GM18519 (cell line): Measurements from ENCODE around the gene NUDCD3.
"Not testable (repeated sequence)": the region's sequence is repeated elsewhere in the genome, so short reads cannot be mapped to it uniquely, and the experiment has no call there.

ENCODE experiments used
- ATAC-seq: cut with Tn5 transposase; IDR thresholded peaks from one replicate; pipeline ENCODE4 v1.9.1; 2021; ENCODE audit warnings: mild to moderate bottlenecking, moderate library complexity; ENCODE audit not compliant: unreplicated experiment, low FRiP score

The NUDCD3 gene

DNA sequence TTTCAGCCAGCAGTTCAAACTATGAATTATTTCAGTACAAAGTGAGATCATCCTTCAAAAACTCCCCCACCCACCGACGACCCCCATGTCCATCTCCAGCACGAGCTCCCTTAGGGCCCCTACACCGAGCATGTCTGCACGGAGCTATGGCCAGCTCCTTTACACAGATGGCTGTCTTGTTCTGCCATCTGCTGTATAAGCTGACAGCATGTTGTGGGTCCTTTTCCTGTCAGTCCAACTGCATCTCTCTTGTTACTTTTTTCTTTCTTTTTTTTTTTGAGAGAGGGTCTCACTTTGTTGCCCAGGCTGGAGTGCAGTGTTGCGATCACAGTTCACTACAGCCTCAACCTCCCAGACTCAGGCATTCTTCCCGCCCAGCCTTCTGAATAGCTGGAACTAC is 29.1 kb upstream of the NUDCD3 start:
- ATAC-seq = no peak

DNA sequence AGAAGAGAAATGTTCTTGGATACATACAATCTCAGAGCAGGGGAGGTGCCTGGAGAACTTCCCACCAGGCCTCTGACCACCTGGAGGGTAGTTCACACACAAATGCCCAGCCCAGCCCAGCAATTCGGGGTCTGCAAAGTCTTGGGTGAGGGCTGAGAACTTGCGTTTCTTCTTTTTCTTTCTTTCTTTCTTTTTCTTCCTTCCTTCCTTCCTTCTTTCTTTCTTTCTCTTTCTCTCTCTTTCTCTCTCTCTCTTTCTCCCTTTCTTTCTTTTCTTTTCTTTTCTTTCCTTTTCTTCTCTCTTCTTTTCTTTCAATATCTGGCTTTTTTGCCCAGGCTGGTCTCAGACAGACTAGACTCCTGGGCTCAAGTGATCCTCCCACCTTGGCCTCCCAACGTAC is 28.3 kb upstream of the NUDCD3 start:
- no peak for ATAC-seq

DNA sequence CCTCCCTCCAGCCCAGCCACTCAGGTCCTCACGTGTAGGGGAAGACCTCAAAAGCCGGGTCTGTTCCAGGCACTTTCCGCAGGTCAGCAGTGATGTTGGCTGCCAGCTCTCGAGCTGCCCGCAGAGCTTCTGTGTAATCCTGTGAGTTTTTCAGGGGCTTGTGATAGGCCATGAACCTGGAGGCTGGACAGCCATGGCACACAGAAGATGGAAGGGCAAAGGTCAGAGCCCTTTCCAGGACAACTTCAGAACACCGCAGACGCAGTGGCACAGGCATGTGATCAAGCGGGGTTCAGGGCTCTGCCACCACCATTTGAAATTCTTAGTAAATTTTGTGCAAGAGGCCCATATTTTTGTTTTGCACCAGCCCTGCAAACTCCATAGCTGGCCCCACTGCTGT is 26.7 kb upstream of the NUDCD3 start:
- no peak for ATAC-seq

DNA sequence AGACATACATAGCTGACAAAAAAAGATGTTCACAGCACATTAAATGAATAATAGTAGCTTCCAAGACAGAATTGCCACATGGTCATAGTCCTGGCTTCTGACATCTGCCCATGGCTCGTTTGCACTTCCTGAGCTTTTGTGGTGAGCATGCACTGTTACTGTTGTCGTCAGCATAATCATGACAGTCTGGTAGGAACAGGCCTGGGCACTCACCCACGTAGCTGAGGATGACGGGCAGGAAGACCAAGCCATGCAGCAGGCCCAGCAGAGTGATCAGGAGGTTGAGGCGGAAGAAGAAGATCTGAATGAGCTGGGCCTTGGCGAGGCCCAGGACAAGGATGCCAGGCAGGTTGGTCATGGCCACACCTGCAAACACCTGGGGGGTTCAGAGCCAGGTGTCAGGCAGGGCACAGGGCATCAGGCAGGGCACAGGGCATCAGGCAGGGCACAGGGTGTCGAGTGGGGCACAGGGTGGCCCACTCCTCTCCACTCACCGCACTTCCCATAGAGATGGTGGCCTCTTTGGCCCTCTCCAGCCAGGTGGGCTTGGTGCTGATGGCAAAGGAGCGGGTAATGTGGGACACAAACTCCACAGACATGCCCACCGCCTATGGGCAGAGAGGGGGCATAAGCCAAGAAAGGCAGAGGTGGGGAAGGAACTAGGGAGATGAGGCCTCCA is 25.3 kb upstream of the NUDCD3 start:
- ATAC-seq = no peak

DNA sequence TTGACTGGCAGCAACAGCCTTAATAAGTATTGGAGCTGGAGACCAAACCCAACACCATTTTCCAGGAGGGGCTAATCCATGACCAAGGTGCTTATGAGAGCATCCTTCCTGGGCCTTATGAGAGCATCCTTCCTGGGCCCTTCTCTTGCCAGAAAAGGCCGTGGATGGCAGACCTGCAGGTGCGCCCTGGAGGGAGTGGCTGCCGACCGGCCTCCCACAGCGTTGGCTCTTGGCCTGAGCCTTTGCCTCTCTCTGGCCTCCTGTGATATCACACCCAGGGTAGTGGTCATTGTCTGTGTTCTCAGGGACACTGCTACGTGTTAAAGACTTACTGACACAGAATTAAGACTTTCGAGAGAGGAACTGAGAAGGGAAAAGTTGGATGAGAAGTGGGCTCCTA is 22.3 kb upstream of the NUDCD3 start:
- no peak for ATAC-seq

DNA sequence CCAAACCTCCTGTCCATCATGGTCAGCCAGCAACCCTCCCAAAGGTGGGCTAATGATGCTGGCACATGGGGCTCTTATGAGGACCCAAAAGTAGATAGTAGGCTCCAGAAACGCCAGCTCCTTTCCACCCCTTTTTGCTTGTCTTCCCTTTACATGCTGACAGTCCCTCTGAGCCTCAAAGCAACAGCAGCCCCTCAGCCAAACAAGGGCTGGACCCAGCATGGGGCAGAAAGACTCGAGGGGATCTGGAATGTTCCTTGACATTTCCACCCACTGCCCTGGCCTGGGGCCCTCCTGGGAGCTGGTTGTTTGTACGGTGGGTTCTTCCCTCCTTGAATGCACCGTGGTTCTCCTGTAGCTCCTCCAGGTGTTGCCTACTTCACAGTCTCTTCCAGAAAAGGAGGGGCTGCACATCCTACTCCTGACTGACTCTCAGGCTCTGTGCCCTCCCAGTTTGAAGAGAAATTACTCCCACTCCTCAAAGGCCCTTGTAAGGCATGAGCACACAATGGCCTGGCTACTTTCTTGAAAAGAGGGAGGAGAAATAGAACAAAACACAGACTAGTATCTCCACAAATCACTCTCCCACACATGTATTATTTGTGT is 21.5 kb upstream of the NUDCD3 start:
- no peak for ATAC-seq

DNA sequence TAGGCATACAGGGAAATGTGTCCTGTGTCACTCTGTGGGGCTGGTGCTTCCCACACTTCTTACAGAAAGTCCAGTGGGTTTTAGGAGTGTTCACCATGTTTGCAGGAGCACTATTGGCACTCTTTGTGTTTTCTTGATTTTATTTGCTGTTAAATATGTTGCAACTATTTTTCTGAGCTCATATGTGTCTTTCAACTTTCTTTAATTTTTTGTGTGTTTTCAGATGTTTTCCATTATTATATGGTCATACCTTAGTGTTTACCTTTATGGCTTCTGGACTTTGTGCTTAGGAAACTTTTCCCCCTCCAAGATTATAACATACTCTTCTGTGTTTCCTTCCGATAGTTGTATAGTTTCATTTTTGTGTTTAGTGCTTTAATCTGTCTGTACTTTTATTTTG is 20.8 kb upstream of the NUDCD3 start:
- ATAC-seq = no peak

DNA sequence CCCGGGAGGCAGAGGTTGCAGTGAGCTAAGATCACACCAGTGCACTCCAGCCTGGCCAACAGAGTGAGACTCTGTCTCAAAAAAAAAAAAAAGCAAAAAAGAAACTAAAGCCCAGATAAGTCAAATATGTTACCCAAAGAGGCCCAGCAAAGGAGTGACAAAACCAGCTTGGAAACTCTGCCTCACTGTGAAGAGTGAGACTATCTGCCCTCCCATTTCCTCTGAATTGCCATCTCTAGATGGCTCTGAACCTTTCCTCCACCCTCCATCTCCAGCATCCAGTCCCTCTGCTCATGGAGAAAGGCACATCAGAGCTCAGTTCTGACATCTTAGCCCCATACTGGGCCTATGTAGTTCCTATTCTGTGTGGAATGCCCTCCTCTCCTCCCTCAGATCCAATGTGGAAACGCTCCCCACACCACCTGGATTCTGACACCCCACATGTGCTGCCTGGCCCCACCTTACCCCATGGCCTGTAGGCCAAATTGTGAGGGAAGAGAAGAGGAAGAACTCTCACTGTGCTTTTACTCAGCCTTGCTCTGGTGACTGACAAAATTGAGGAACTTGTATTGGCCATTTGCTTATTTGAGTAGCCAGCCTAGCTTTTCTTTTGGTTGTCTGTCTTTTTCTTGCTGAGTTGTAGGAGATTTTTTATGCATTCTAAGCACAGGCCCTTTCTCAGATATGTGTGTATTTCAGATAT is 18.0 kb upstream of the NUDCD3 start:
- no peak for ATAC-seq

DNA sequence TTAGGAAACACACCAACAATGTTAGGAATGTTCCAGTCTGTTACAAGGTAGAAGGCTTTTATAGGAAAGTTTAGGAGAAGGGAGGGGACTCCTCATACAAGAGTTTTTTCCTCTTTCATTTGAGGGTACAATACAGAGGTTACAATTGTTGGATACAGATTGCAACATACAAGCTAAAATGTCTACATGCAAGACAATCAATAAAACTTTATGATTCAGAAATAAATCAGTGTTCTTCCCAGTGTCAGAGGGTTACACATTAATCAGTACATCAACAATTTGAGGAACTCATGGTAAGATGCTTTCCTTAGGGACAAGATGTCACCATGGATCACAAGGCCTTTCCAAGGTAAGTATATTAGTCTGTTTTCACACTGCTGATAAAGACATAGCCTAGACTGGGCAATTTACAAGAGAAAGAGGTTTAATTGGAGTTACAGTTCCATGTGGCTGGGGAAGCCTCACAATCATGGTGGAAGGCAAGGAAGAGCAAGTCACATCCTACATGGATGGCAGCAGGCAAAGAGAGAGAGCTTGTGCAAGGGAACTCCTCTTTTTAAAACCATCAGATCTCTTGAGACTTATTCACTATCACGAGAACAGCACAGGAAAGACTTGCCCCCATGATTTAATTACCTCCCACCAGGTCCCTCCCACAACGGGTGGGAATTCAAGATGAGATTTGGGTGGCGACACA is 16.3 kb upstream of the NUDCD3 start:
- not testable (repeated sequence) for ATAC-seq

DNA sequence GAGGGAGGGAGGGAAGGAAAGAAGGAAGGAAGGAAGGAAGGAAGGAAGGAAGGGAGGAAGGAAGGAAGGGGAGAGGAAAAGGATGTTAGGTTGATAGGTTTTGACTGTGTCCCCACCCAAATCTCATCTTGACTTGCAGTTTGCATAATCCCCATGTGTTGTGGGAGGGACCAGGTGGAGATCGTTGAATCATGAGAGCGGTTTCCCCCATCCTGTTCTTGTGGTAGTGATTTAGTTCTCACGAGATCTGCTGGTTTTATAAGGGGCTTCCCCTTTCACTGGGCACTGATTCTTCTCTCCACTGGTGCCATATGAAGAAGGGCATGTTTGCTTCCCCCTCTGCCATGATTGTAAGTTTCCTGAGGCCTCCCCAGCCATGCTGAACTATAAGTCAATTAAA is 15.1 kb upstream of the NUDCD3 start:
- no peak for ATAC-seq

DNA sequence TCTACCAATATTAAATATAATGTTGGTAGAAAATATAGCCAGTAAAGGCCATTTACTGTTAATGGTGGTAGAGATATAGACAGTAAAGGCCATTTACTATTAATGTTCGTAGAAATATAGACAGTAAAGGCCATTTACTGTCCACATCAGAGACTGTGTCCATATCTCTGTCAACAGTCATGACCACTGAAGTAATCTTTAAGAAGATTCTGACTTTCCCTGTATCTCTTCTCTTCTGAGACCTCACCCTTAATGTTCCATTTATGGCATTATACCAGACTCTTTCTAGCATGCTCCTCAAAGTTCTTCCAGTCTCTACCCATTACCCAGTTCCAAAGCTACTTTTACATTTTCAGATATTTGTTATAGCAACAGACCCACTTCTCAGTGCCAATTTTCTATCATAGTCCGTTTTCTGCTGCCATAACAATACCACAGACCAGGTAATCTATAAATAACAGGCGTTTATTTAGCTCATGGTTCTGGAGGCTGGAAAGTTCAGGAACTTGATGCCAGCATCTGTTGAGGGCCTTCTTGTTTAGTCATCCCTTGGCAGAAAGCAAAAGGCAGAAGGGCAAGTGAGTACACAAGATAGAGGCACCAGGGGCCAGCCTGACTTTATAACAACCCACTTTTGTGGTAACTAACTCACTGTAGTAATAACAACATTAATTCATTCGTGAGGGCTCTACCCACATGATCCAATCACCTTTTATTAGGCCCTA is 7.9 kb upstream of the NUDCD3 start:
- no peak for ATAC-seq

DNA sequence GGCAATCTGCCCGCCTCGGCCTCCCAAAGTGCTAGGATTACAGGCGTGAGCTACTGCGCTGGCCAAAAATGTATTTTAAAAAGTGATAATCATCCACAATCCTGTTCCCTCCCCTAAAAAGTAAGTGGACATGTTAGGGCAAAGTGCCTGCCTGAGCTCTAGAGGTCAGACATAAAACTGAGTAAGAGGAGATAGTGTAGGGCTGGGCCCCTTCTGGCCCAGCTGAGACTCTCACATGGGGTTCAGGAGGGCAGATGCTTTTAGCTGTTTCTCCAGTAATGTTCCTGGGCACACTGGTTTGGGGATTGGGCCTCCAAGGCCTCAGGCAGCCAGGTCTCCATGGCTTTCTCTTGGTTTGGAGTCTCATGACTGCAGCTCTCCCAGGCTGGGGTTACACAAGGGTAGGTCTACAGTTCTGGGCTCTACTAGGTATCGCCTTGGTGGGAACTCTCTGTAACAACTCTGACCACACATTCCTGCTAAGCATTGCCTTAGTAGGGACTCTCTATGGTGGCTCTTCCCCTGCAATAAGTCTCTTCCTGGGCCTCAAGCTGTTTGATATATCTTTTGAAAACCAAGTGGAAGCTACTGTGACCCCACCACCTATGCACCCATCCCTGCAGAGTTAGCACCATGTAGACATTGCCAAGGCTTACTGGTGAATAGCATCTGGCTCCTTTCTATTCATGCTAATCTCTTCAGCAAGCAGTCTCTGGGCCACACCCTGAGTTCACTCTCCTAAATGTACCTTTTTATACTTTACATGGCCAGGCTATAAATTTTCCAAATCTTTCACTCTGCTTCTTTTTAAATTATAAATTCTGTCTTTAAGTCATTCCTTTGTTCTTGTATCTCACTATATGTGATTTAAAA is 6.9 kb upstream of the NUDCD3 start:
- no peak for ATAC-seq

DNA sequence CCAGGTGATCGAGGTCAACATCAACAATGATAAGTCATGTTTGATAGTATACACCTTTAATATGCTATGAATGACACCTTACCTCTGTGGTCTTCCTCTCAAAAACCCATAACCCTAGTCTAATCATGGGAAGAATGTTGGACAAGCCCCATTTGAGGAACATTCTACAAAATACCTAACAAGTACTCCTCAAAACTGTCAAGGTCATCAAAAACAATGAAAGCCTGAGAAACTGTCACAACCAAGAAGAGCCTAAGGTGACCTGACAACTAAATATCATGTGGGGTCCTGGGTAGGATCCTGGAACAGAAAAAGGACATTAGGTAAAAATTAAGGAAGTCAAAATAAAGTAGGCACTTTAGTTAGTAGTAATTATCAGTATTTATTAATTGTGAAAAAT is 5.9 kb upstream of the NUDCD3 start:
- no peak for ATAC-seq

DNA sequence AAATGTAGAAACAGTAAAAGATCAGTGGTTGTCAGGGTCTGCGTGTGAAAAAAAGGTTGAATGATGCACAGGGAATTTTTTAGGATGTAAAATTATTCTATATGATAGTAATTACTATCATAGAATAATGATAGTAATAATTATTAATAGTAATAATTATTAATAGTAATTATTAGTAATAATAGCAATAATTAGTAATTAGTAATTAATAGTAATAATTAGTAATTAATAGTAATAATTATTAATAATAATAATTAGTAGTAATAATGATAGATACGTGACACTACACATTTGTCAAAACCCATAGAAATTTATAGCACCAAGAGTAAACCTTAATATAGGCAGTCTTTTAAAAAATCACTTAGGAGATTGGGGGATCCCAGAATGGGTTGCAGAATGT is 4.5 kb upstream of the NUDCD3 start:
- ATAC-seq = no peak

DNA sequence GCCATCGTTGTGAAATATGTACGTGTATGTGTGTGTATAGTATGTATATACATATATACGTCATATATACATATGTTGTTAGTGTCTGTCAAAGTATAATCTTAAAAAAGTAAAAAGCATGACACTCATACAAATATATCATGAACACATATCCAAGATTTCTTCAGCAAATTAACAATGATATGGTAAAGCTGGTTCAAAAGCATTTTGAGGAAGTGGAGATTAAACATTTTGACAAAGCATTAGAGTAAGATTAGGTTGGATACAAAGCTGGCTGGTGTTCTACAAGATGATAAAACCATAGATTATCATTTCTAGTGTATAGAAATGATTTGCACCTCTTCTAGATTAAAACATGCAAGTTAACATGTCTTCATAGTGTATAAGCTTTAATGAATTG is 771 bp upstream of the NUDCD3 start:
- ATAC-seq = no peak

DNA sequence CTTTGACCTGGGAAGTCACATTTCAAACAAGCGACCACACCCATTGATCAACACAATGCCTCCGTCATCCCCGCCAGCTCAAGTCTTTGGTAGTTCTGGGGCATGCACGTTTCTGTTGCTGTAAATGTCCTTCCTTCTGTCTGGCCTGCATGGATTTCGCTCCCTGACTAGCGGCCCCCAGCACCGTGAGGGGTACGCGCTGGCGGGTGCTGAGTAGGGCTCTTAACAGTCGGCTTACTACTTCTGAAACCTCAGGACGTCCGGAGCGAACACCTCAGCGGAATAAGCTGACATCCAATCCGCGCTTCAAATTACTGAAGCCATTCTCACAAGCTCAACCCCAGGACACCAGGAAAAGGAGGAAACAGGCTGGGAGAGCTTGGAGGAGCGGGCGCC is 505 bp downstream of the NUDCD3 start:
- peak; percentile 8 for ATAC-seq

DNA sequence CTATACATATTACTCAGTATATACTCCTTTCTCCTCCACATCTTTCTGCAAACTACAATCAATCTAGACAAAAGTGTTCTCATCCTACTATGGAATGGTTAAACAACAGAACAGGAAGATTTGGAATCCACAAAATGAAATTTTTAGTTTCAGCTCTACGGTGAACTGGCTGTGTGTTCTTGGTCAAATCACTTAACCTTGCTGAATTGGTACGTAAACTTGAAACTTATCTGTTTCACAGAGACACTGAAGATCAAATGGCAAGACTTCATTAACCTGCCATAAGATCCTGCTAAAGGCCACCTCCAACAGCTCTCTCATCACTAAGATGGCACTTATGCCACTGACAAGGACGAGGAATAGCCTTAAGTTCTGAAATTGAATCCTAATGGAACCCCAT is 1.5 kb downstream of the NUDCD3 start:
- no peak for ATAC-seq

DNA sequence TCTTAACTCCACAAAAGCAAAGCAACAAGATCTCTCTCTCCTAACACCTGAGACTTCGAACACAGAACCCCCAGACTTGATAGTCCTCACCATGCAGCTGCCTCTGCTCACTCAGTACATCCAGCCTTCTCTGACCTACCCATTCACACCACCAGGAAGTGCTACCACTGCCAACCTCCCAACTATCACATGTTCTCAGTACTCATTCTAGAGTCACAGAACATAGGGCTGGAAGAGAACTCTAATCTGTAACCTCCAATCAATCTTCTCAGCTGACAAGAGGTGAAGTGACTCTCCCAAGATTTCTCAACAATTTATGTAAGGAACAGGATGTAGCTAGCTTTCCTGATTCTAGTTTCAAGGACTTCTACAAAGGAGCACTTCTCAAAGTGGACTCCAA is 3.8 kb downstream of the NUDCD3 start:
- ATAC-seq = no peak

DNA sequence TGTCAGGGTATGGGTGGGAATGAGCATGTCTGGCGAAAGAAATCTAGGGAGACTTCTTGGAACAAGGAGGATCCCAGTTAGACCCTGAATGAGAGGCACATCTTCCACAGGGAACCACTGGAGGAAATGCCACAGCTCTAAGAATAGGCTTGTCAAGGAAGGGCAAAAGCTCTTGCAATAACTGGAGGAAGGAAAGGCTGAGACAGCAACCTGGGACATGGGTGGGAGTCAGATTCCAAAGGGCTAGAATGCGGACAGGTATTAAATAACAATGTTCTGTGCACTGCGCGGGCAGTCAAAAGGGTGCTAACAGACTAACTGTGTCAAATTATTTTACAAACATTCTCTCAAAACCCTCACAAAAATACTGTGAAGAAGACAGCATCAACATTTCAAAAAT is 4.5 kb downstream of the NUDCD3 start:
- no peak for ATAC-seq
